Measurements from ENCODE around the gene COLEC11.
"Not testable (repeated sequence)": the region's sequence is repeated elsewhere in the genome, so short reads cannot be mapped to it uniquely, and the experiment has no call there.

COLEC11 gene

GRCh38 chr2:3606370-3607201 is 11.7 kb downstream of the COLEC11 start:
- DNase-seq, result no peak

GRCh38 chr2:3608373-3609278 is 13.7 kb downstream of the COLEC11 start:
- no peak for DNase-seq

- not testable (repeated sequence) for DNase-seq
Observed at GRCh38 chr2:3609279-3609673, 14.4 kb downstream of the COLEC11 start.

GRCh38 chr2:3610415-3610814 is 15.5 kb downstream of the COLEC11 start:
- DNase-seq, result no peak

GRCh38 chr2:3610881-3611505 is 16.1 kb downstream of the COLEC11 start:
- no peak for DNase-seq

- DNase-seq, result no peak
Observed at GRCh38 chr2:3611589-3611988, 16.7 kb downstream of the COLEC11 start.

GRCh38 chr2:3612639-3613523 is 18.0 kb downstream of the COLEC11 start:
- no peak for DNase-seq

- DNase-seq, result no peak
Observed at GRCh38 chr2:3613524-3613905, 18.6 kb downstream of the COLEC11 start.

GRCh38 chr2:3614743-3615142 is 19.8 kb downstream of the COLEC11 start:
- DNase-seq, result not testable (repeated sequence)

GRCh38 chr2:3615541-3616200 is 20.8 kb downstream of the COLEC11 start:
- not testable (repeated sequence) for DNase-seq

GRCh38 chr2:3616435-3617197 is 21.7 kb downstream of the COLEC11 start:
- DNase-seq, result not testable (repeated sequence)

GRCh38 chr2:3617198-3617890 is 22.4 kb downstream of the COLEC11 start:
- DNase-seq, result no peak

GRCh38 chr2:3618367-3618766 is 23.5 kb downstream of the COLEC11 start:
- no peak for DNase-seq

GRCh38 chr2:3619033-3619432 is 24.1 kb downstream of the COLEC11 start:
- no peak for DNase-seq

- DNase-seq, result not testable (repeated sequence)
Observed at GRCh38 chr2:3619661-3620060, 24.7 kb downstream of the COLEC11 start.

GRCh38 chr2:3620834-3621233 is 25.9 kb downstream of the COLEC11 start:
- DNase-seq, result no peak

GRCh38 chr2:3622967-3623366 is 28.1 kb downstream of the COLEC11 start:
- DNase-seq, result no peak

GRCh38 chr2:3624059-3624794 is 29.3 kb downstream of the COLEC11 start:
- no peak for DNase-seq

- DNase-seq, result no peak
Observed at GRCh38 chr2:3625186-3625585, 30.3 kb downstream of the COLEC11 start.
